Measurements from ENCODE around the gene JARID2.
"Not testable (repeated sequence)": the region's sequence is repeated elsewhere in the genome, so short reads cannot be mapped to it uniquely, and the experiment has no call there.

The JARID2 gene

DNA sequence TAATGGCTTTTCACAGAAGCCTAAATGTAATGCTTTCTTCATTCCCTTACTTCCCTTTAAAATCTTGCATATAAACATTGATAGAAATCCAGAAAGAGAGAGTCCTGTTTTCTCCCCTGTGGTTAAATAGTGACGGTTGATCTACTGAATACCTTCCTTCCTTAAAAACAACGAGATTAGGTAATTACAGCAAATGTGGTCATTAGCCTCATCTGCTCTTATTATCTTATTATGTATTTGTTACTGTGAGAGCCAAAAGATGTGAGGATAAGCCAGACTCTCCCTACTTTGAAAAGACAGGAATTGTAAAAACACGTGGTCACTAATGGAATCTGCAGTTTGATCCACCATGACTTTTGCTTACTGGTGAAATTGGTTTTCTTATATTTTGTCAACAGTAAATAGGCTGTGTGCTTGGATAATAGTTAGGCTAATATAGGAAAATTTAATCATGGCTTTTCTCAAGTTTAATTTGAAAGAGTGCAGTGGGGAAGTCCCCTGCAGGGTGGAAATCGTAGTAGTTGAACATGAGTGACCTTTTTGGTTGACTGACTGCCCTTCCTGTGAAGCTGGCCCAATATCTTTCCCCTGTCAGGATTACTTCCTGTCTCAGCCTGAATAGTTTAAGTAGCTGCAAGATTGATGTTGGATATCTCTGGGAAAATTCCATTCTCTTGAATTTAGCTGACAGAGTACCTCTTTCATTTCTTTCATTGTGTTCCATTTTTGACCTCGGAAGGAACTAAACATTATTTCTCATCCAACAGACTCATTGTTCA is 62.8 kb downstream of the JARID2 start:
- no peak for DNase-seq (ENCODE audit: low read depth in 3 of 3)

DNA sequence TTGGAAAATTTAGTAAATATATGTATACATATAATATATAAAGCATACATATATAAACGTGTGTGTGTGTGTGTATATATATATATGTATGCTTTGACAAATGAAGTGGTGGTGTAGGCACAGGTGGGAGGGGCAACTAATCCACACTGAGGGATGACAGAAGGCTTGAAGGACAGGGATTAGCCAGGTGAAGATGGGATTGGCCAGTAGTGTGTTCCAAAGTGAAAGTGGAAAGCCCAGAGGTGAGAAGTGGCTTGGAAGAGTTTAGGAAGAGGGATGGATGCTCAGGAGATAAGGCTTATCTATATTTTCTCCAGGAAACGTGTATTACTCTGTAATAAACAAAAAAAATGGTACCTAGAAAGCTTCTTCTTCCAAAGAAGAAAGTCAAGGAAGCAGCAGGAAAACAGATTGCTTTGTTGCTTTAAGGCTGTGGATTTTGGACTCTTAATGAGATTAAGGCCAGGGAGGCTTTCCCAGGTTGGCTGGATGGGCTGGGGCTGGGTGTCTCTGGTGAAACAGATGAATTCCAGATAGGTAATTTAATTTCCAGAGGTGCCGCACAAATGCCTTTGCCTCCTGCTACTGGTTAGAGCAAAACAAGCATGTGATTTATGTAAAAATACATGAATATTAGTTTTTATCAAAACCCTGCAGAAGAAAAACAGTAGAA is 63.9 kb downstream of the JARID2 start:
- DNase-seq (ENCODE audit: low read depth in 3 of 3), result no peak

DNA sequence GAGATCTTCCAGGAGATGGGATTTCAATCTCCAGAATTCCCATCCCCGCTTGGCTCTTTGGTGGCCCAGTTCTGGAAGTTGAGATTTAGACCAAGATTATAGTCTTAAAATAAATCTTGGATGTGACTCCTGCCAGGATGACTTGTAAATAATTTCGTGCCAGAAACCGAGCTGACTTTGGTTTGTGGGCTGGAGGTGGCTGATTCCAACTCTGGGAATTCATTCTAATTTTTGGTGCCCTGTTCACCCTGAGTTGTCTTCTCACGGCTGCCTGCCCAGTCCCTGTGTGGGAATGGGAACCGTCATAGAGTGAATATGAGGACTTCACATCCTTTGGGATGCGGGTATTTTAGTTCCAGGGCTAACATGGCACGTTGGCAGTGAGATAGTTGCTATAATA is 64.8 kb downstream of the JARID2 start:
- DNase-seq (ENCODE audit: low read depth in 3 of 3), result no peak

- no peak for DNase-seq (ENCODE audit: low read depth in 3 of 3)
Observed at GRCh38 chr6:15312500-15312899, 66.6 kb downstream of the JARID2 start.

- no peak for DNase-seq (ENCODE audit: low read depth in 3 of 3)
Observed at GRCh38 chr6:15313367-15313766, 67.5 kb downstream of the JARID2 start.

DNA sequence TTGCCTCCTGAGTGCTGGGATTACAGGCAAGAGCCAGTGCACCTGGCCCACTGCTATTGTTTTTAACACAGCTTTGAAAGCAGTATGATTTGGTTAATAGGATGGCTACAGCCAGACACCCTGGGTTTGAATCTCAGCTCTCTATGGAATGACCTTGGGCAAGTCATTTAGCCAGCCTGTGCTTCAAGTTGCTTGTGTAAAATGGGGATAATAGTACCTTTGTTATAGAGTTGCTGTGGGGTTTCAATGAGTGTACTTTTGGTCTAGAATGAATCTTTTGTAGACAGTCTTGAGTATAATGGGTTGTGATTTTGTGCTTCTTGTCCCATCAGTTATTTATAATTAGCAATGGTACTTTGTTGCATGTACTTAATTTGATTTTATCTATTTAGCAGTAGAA is 70.9 kb downstream of the JARID2 start:
- DNase-seq (ENCODE audit: low read depth in 3 of 3), result no peak

DNA sequence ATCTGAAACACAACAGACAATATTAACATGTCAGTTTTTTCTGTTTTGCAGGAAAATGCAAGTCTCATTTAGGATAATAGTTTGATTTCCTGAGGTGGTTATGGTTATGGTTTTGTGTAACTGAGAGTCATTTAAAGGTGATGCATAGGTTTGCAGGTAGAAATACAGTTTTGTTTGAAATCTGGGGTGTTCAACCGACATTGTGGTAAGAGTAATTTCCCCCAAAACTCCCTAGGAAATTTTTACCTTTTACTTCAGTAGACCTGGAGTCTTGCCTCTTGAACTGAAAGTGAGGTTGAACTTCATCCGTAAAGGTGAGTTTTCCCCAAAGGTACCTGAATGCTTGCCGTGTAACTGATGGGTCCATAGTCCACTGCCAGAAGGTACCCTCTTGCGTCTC is 71.4 kb downstream of the JARID2 start:
- DNase-seq (ENCODE audit: low read depth in 3 of 3), result no peak

DNA sequence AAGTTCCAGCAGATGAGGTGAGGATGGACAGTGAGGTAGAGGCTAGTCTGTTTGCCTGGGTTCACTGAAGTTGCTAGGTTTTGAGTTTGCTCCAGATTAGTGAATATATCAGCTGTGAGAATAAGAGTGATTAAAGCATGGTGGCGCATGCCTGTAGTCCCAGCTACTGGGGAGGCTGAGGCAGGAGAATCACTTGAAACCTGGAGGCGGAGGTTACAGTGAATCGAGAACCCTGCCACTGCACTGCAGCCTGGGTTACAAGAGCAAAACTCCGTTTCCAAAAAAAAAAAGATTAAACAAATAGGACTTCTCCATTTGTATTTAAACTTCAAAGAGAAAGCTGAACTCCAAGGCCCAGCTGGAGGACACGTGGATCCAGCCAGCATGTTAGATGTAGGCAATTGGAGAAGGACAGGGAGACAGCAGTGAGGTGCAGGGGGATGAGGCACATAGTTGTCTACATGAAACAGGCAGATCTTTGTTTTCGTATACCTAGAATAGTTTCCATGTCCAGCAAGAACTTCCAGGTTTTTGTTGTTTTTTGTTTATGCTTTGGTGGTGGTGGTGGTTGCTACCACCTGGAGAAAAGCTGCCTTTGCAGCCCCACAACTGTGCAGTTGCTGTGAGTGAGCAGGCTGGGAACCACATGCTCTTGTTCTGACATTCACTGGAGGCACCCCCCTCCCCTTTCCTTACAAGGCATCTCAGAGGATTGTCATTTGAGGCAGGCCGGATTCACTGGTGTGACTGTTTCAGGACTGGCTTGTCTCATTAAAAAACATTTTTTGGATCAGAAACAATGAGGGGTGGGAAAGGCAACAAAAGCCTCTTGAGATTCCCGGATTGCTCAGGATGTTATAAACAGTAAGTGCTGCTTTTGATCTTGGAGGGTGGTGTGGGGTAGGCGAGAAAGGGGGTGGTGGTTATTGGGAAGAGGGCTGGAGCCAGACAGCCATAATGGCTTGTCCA is 72.3 kb downstream of the JARID2 start:
- DNase-seq (ENCODE audit: low read depth in 3 of 3), result no peak

GRCh38 chr6:15319677-15320076 is 73.8 kb downstream of the JARID2 start:
- DNase-seq (ENCODE audit: low read depth in 3 of 3), result no peak

- DNase-seq (ENCODE audit: low read depth in 3 of 3), result no peak
Observed at GRCh38 chr6:15320693-15321092, 74.8 kb downstream of the JARID2 start.

- DNase-seq (ENCODE audit: low read depth in 3 of 3), result no peak
Observed at GRCh38 chr6:15322184-15322583, 76.3 kb downstream of the JARID2 start.

DNA sequence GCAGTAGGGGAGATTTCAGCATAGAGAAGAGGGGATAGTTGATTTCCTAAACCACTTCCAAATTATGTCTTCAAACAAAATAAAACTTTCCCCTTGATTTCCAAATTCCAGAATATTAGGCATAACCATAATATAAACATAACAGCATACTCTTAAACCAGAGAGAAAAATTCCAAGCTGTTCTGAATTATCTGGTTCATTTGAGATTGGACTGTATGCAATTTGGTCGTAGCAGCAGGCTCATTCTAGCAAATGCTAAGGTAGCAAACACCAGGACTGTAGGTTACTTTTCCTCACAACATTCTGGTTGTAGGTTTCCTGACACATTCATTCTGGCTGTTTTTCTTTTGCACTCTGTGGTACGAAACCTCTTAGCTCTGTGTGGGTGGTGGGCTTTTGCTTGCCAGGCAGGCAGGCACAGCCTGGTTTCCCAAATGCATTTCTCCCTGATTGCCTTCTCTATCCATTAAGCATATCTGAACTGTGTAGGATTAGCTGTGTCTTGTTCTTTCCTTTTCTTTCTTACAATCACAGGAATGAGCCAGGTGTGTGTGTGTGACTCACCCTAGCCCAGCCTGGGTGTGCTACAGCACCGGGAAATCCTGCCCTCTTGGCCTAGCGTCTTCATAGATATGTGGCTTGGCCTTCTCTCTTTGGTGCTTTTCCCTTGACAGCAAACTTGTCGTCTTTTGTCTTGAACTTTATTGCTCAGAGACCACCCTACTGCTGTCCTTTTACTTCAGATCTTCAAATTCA is 77.1 kb downstream of the JARID2 start:
- DNase-seq (ENCODE audit: low read depth in 3 of 3), result no peak

DNA sequence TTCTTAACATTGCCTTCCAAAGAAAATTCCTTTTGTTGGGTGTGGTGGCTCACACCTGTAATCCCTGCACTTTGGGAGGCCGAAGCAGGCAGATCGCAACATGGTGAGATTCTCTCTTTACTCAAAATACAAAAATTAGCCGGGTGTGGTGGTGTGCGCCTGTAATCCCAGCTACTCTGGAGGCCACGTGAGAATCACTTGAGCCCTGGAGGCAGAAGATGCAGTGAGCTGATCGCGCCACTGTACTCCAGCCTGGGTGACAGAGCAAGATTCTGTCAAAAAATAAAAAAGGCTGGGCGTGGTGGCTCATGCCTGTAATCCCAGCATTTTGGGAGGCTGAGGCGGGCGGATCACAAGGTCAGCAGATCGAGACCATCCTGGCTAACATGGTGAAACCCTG is 77.7 kb downstream of the JARID2 start:
- not testable (repeated sequence) for DNase-seq (ENCODE audit: low read depth in 3 of 3)

GRCh38 chr6:15324427-15324985 is 78.6 kb downstream of the JARID2 start:
- no peak for DNase-seq (ENCODE audit: low read depth in 3 of 3)

GRCh38 chr6:15325540-15325955 is 79.7 kb downstream of the JARID2 start:
- DNase-seq (ENCODE audit: low read depth in 3 of 3), result no peak

DNA sequence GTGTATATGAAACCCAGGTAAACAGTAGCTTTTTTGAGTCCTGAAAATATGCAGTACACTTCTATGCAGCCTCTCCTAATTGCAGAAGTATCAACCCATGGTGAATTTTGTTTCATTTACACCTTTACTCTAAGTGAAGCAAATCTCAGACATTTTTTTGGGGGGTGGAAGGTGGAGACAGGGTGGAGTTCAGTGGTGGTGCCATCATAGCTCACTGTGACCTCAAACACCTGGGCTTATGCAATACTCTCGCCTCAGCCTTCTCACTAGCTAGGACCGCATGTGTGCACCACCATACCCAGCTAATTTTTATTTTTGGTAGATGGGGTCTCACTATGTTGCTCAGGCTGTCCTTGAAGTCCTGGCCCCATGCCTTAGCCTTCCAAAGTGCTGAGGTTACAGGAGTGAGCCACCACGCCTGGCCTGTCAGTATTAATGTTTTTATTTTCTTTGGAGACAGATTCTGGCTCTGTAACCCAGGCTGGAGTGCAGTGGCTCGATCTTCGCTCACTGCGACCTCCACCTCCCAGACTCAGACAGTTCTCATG is 80.3 kb downstream of the JARID2 start:
- DNase-seq (ENCODE audit: low read depth in 3 of 3), result no peak

DNA sequence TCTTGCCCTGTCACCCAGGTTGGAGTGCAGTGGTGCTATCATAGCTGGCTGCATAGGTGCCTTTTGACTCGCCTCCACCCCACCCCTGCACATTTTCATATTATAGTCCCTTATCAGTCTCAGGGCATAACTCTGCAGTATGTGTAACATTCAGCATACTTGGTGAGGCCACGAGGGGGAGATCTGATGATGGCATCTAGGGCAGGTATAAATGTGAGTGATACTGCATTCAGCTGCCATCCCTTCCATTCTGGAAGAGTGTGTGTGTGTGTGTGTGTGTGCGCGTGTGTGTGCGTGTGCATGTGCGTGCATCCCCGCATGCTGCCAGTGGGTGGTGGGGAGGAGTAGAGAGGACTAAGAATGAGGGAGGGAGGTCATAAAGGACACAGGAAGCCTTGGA is 81.4 kb downstream of the JARID2 start:
- peak in 2 of 3 donors; percentile 14 to 20 for DNase-seq (ENCODE audit: low read depth in 3 of 3)

DNA sequence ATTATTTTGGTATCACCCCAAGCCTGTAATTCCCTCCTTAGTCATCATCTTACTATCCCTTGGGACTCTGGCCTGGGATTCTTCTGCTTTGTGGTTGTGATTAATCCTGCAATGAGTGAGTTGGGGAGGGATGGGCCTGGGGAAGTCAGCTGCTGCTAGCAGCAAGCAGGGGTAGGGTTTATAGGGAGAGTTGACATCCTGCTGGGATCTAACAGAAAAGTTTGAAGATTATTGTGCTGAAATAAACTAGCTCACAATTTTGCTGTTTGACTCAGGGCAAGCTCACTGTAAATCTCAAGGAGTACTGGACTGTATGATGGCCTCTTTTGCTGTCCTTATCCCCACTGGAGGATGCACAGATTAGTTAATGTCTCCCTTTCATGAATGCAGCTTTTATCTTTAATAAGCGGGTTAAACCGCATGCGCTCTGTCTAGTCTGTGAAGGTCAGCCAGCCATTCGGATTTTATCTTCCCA is 83.4 kb downstream of the JARID2 start:
- DNase-seq (ENCODE audit: low read depth in 3 of 3), result no peak

DNA sequence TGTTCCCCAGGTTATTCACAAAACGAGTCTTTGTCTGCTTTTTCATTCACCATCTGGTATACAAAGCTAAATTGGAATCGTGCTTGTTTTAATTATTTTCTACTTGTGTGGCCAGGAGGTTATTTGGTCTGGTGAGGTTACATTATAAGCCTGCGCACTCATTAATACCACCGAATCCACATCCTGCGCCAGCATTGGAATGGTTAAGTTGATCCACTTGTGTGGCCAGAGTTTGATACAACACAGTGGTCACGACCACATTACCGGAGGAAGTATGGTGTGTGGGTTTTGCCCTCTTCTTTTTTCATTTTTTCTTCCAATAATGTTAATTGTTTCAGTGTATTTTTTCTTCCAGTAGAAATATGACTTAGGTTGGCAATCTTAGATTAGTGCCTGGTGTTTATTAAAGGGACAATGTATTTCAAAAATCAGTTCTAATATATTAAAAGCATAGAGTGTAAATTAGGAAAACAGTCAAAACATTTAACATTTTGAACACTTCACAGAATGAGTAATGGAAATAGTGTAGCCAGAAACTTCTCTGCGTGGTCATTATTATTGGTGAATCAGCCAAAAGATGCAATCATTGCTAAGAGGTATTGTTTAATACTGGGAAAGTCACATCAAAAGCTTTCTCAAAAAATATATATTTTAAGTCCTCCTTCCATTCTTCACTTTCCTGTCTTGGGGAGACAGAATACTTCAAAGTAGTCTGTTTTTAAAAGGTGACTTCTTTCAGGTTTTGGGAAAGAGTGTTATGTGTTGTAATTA is 84.5 kb downstream of the JARID2 start:
- DNase-seq (ENCODE audit: low read depth in 3 of 3), result no peak

DNA sequence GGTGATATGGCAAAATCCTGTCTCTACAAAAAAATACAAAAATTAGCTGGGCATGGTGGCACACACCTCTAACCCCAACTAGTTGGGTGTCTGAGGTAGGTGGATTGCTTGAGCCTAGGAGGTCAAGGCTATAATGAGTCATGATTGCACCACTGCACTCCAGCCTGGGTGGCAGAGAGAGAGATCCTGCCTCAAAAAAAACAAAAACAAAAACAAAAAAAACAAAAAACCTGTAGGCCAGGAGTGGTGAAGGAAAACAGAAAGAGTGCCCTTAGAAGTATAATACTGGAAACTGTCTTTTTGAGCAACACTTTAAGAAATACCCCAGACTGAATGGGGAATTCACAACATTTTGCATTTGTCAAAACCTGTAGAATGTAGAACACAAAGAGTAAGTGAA is 85.3 kb downstream of the JARID2 start:
- DNase-seq (ENCODE audit: low read depth in 3 of 3), result no peak
